Measurements from ENCODE around the gene CDK4.
A peak's percentile ranks its signal among the peaks of the same experiment; 100 is the strongest.

The CDK4 gene

DNA sequence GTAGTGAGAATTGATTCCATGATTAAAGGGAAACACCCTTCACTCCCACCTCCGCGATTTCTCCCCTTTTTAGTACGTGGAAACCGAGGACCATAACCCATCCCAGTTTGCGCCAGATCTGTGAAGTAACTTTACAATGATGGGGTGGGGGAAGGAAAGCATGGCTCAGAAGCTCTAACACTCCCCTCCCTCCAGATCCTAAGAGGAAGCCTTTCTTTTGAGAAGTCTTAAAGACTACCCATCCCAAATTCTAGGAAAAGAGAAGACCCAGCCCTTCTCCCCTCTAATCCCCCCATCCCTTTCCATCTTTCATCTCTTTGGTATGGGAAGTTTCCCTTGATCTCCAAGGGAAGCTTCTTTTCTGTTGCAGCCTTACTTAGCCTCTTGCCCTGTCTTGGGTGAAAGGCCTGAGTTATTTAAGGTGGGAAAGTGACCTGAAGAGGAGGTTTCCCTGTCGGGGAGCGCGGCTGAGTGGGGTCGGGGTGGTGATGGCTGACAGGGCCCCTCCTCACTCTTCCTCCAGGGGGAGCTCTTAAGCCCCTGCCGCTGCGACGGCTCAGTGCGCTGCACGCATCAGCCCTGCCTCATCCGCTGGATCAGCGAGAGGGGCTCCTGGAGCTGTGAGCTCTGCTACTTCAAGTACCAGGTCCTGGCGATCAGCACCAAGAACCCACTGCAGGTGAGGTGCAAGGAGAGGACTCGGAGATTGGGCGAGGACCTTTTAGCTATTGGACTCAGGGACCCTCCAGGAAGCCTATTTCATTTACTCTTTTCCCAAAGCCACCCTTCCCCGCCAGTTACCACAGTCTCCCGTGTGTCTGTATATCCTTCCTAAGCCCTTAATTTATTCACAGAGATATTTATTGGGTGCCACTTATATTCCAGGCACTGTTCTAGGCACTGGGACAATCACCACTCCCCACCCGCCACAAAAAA, 4.6 kb upstream of the CDK4 start:
- no peak for TF ChIP-seq GATA1 (IDR thresholded peaks at IDR 0.05; ENCODE audit: low read depth, low read length)
- no peak for TF ChIP-seq POLR2A (IDR thresholded peaks at IDR 0.05; ENCODE audit: low read length)
- peak; percentile 73 to 83 for DNase-seq

DNA sequence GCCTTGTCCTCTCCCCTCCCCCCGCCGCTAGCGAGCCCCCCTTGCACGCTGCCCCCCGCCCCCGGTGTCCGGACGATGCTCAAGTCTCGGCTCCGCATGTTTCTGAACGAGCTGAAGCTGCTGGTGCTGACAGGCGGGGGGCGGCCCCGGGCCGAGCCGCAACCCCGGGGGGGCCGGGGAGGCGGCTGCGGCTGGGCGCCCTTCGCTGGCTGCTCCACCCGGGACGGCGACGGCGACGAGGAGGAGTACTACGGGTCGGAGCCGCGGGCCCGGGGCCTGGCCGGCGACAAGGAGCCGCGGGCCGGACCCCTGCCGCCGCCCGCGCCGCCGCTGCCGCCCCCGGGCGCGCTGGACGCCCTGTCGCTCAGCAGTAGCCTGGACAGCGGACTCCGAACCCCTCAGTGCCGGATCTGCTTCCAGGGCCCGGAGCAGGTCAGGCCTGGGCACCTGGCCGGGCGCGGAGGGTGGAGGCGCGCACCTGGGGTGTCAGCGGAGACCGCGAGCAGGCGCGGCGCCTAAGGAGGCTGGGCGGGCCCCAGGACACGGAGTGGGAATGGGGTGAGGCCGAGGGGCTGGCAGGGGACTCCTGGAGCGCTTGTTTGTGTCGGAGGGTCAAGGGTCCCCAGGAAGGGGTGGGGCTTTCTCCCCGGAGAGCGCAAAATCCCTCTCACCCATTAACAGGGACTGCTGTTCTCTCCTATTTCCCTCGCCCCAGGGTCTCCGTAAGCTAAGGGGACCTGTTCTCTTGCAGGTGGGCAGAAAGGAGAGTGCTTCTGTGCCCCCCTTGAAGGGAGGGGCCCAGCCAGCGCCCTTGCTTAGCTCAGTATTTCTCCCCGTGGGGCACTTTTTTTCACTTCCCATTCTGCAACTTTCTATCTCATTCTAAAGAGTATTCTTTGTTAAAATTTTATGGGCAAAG, 3.6 kb upstream of the CDK4 start:
- peak; percentile 41 to 59 for DNase-seq
- TF ChIP-seq GATA1 (IDR thresholded peaks at IDR 0.05; ENCODE audit: low read depth, low read length) (no peak), POLR2A (IDR thresholded peaks at IDR 0.05; ENCODE audit: low read length) (no peak)

DNA sequence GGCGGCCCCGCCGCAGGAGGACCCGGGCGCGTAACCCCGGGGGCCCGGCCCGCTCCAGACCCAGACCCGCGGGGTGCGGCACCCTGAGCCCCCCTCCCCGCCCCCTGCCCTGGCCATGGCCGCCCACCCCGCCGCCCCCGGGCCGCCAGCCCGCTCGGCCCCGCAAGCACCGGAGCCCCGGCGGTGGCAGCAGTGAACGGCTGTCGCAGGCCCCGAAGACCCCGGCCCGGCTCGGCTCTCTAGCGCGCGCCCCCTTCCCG, 3.0 kb upstream of the CDK4 start:
- DNase-seq, result no peak
- TF ChIP-seq GATA1 (IDR thresholded peaks at IDR 0.05; ENCODE audit: low read depth, low read length) (no peak), POLR2A (IDR thresholded peaks at IDR 0.05; ENCODE audit: low read length) (no peak)

DNA sequence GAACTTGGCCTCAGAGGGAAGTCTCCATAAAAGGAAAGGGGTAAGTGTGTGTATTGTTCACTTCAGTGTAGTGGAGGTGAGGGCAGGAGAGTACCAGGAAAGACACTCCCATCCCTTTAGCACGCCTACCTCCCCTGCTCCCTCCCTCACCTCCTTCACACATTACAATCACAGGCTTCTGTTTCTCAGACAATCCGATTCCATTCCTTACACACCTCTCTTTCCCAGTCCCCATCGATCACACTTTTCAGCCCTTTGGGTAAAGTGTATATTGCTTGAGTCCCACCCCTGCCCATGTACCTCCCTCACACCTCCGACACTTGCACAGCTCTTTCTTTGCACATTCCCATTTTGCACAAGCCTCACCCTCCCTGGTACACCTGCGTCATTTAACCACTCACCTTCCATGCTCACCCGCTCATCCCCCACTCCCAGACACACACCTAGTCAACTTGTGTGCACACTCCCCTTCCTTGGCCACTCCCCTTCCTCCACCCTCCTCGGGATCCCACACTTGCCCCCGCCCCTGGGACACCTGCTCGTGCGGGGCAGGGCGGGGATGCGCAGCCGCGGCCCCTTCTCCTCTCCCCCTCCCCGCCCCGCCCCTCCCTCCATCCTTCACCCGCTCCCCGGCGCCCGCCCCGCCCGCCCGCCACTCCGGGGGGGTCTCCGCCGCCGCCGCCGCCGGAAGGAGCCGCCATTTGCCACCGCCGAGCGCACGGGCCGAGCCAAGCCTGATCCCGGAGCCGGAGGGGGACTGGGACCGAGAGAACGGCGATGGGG, 2.5 kb upstream of the CDK4 start, which contains the start of gene MARCHF9:
Gene MARCHF9 (plus strand): TSS at position 693 of the 783 bp plus-strand sequence. CDS start 426 bp downstream, outside the sequence.
- TF ChIP-seq GATA1 (IDR thresholded peaks at IDR 0.05; ENCODE audit: low read depth, low read length) (no peak), POLR2A (IDR thresholded peaks at IDR 0.05; ENCODE audit: low read length) (no peak)
- DNase-seq, result peak; percentile 67 to 75

DNA sequence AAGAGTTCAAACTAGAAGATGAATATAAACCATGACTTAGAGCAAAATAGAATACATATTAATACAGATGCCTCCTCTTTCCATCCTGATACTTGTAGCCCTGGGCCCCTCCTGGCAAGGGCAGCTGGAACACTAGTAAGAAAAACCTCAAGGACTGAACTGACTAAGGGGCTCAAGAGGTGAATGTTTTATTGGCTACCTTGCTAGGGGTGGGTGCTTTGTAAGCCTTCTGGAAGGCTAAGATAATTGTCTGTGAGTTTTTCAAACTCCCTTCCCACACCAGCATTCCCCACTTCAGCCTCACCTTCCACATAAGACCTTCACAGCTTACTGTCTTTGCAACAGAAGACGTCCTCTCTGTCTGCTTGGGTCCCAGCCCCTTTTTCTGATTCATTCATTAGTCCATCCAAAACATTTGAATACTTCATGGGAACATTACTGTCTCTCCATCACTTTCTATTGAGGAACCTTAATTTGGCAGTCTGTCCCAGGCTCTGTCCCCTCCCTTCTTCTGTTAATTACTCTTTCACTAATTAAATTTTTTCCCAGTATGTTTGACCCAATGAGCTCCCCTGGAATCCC, 1.7 kb upstream of the CDK4 start:
- TF ChIP-seq POLR2A (IDR thresholded peaks at IDR 0.05; ENCODE audit: low read length) (peak; percentile 15), GATA1 (IDR thresholded peaks at IDR 0.05; ENCODE audit: low read depth, low read length) (no peak)
- peak; percentile 57 to 64 for DNase-seq

DNA sequence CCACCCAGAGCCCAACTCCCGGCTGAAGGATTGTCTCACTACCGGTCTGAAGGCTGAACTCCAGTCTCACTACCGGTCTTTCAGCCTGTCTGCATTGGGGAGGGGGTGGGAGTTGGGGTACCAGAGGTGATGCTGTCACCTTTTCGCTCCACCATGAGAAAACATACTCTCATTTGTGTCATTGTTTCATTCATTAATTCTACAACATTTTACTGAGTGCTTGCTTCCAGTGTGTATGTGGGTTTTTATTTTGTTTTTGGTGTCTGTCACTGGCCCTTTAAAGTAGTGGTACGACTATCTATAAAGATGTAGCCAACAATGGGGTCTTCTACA, 524 bp upstream of the CDK4 start:
- TF ChIP-seq GATA1 (IDR thresholded peaks at IDR 0.05; ENCODE audit: low read depth, low read length) (no peak), POLR2A (IDR thresholded peaks at IDR 0.05; ENCODE audit: low read length) (peak; percentile 29)
- DNase-seq, result no peak

DNA sequence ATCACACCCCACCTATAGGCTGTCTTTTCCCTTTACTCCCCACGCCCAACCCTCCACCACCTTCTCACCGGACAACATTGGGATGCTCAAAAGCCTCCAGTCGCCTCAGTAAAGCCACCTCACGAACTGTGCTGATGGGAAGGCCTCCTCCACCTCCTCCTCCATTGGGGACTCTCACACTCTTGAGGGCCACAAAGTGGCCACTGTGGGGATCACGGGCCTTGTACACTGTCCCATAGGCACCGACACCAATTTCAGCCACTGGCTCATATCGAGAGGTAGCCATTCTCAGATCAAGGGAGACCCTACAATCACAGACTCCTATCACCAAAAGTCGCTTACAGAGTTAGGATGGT, 700 bp downstream of the CDK4 start:
- TF ChIP-seq GATA1 (IDR thresholded peaks at IDR 0.05; ENCODE audit: low read depth, low read length), result no peak
- no peak for TF ChIP-seq POLR2A (IDR thresholded peaks at IDR 0.05; ENCODE audit: low read length)
- no peak for DNase-seq

DNA sequence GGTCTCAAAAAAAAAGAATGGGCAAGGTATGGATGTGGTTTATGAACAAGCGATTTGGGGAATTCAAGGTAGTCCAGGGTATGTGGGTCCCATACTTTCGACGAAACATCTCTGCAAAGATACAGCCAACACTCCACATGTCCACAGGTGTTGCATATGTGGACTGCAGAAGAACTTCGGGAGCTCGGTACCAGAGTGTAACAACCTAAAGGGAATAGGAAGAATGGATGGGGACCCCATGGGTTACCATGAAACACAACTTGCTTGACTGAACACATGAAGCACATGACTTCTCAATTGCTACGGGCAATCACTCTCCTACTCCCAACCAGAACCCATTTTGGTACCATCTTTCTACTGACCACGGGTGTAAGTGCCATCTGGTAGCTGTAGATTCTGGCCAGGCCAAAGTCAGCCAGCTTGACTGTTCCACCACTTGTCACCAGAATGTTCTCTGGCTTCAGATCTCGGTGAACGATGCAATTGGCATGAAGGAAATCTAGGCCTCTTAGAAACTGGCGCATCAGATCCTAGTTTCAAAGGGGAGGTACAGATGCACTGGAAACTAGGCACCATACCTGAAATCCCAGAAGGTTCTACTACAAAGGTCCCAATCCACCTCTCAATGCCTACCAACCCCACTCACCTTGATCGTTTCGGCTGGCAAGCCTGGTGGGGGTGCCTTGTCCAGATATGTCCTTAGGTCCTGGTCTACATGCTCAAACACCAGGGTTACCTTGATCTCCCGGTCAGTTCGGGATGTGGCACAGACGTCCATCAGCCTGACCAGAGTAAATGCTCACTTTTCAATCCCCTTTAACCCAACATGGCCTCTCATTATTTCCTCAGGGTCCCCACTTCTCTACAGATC, 1.3 kb downstream of the CDK4 start:
- TF ChIP-seq POLR2A (IDR thresholded peaks at IDR 0.05; ENCODE audit: low read length) (no peak), GATA1 (IDR thresholded peaks at IDR 0.05; ENCODE audit: low read depth, low read length) (no peak)
- no peak for DNase-seq

DNA sequence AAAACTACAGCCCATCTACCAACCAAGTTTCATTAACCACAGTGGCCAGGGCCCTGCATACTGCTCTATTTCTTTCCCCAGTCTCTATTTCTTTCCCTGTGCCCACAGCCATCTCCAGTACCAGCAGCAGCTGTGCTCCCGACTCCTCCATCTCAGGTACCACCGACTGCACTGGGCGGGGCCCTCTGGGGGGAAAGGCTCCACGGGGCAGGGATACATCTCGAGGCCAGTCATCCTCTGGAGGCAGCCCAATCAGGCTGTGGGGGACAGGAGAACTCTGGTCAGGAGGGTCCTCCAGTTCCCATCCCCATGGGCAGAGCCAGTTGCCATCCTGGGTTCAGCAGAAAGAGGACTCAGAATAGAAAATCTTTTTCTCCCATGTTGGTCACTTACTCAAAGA, 3.0 kb downstream of the CDK4 start:
- TF ChIP-seq GATA1 (IDR thresholded peaks at IDR 0.05; ENCODE audit: low read depth, low read length) (no peak), POLR2A (IDR thresholded peaks at IDR 0.05; ENCODE audit: low read length) (no peak)
- no peak for DNase-seq

DNA sequence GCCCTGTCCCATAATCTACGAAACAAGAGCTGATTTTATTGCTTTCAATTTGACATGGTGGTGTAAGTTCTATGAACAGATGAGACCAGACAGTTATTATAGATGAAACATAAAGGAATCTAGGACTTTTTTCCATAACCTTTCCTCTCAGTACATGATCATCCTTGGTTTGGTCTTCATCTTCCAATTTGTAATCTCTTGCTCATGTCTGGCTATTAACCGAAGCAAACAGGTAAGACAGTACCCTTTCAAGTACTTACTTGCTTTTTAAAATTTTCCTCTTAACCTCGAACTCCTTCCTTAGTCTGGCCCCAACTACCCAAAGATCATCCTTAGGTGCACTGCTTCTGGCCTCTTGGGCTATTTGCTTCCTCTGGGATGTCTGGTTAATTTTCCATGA, 6.1 kb downstream of the CDK4 start:
- TF ChIP-seq POLR2A (IDR thresholded peaks at IDR 0.05; ENCODE audit: low read length) (no peak), GATA1 (IDR thresholded peaks at IDR 0.05; ENCODE audit: low read depth, low read length) (no peak)
- no peak for DNase-seq

DNA sequence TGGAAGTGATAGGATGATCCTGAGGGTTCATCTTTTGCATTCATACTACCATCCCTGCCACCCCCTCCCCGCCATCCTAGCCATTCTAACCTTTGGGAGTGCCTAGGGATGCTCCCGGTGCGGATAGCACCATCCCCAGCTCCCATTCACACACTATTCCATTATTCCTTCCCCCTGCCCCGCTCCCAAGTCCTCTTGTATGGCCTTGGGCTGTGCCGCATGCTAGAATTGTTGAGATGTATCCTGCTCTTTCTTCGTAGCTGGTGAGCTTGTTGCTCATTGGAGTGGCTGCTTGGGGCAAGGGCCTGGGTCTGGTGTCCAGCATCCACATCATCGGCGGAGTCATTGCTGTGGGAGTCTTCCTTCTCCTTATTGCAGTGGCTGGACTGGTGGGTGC, 6.6 kb downstream of the CDK4 start:
- no peak for DNase-seq
- TF ChIP-seq POLR2A (IDR thresholded peaks at IDR 0.05; ENCODE audit: low read length), result peak; percentile 73
- TF ChIP-seq GATA1 (IDR thresholded peaks at IDR 0.05; ENCODE audit: low read depth, low read length), result no peak

DNA sequence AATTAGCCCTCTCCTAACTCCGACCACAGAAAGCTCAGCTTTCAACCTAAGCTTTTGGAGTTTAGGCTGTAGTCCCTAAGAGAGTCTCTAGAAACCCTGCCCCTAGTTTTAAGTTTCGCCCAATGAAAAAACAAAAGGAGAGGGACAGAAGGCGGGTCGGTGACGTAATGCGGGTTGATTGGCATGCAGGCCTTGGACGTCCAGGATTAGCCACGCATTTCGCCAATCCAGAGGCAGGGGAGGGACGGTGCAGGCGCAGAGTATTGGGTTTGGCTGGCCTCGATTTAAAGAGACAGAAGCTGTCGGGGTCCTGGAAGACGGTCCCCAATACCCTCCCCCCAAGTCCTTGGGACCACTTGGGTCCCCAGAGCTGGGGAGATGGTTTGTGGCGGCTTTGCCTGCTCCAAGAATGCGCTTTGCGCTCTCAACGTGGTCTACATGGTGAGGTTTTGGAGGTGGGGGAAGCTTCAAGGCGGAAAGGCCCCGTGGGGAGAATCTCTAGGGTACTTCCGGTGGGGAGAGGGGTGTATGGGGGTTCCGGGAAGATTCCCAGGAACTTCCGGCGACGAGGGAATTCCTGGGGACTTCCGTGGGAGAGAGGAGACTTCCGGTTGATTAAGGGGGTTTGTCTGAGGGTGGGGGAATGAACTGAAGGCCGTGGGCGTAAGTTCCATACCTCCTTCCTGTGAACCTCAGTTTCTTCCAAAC, 7.2 kb downstream of the CDK4 start, which contains the start of gene TSPAN31:
Gene TSPAN31 (plus strand): TSS at position 263 of the 708 bp plus-strand sequence. CDS start 116 bp downstream, at position 379.
- peak; percentile 73 for TF ChIP-seq POLR2A (IDR thresholded peaks at IDR 0.05; ENCODE audit: low read length)
- no peak for TF ChIP-seq GATA1 (IDR thresholded peaks at IDR 0.05; ENCODE audit: low read depth, low read length)
- DNase-seq, result peak; percentile 97 to 98
